ENCODE data around the gene WDR73.

DNA sequence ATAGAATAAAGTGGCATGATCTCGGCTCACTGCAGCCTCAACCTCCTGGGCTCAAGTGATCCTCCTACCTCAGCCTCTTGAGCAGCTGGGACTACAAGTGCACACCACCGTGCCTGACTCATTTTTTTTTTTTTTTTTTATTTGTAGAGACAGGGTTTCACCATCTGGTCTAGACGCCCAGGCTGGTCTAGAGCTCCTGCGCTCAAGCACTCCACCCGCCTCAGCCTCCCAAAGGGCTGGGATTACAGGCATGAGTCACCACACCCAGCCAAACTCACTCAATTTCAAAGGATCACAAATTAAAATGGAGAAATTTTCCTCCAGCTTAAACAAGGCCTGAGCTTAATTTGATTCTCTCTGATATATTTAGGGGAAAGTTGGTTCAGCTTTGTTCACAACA, 31.2 kb upstream of the WDR73 start:
- TF ChIP-seq, protein P1, sequence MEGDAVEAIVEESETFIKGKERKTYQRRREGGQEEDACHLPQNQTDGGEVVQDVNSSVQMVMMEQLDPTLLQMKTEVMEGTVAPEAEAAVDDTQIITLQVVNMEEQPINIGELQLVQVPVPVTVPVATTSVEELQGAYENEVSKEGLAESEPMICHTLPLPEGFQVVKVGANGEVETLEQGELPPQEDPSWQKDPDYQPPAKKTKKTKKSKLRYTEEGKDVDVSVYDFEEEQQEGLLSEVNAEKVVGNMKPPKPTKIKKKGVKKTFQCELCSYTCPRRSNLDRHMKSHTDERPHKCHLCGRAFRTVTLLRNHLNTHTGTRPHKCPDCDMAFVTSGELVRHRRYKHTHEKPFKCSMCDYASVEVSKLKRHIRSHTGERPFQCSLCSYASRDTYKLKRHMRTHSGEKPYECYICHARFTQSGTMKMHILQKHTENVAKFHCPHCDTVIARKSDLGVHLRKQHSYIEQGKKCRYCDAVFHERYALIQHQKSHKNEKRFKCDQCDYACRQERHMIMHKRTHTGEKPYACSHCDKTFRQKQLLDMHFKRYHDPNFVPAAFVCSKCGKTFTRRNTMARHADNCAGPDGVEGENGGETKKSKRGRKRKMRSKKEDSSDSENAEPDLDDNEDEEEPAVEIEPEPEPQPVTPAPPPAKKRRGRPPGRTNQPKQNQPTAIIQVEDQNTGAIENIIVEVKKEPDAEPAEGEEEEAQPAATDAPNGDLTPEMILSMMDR (IDR thresholded peaks at IDR 0.05 in 2 of 3, conservative IDR thresholded peaks at IDR 0.05 in 1 of 3; ENCODE audit: insufficient read depth in 2 of 3, low read depth in 1 of 3, low read length in 3 of 3): no peak
- TF ChIP-seq TCF7 (IDR thresholded peaks at IDR 0.05; ENCODE audit: borderline replicate concordance): no peak
- TF ChIP-seq, protein P2, sequence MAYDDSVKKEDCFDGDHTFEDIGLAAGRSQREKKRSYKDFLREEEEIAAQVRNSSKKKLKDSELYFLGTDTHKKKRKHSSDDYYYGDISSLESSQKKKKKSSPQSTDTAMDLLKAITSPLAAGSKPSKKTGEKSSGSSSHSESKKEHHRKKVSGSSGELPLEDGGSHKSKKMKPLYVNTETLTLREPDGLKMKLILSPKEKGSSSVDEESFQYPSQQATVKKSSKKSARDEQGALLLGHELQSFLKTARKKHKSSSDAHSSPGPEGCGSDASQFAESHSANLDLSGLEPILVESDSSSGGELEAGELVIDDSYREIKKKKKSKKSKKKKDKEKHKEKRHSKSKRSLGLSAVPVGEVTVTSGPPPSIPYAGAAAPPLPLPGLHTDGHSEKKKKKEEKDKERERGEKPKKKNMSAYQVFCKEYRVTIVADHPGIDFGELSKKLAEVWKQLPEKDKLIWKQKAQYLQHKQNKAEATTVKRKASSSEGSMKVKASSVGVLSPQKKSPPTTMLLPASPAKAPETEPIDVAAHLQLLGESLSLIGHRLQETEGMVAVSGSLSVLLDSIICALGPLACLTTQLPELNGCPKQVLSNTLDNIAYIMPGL (CRISPR knock-in tag; IDR thresholded peaks at IDR 0.05): no peak
- TF ChIP-seq, protein P3, sequence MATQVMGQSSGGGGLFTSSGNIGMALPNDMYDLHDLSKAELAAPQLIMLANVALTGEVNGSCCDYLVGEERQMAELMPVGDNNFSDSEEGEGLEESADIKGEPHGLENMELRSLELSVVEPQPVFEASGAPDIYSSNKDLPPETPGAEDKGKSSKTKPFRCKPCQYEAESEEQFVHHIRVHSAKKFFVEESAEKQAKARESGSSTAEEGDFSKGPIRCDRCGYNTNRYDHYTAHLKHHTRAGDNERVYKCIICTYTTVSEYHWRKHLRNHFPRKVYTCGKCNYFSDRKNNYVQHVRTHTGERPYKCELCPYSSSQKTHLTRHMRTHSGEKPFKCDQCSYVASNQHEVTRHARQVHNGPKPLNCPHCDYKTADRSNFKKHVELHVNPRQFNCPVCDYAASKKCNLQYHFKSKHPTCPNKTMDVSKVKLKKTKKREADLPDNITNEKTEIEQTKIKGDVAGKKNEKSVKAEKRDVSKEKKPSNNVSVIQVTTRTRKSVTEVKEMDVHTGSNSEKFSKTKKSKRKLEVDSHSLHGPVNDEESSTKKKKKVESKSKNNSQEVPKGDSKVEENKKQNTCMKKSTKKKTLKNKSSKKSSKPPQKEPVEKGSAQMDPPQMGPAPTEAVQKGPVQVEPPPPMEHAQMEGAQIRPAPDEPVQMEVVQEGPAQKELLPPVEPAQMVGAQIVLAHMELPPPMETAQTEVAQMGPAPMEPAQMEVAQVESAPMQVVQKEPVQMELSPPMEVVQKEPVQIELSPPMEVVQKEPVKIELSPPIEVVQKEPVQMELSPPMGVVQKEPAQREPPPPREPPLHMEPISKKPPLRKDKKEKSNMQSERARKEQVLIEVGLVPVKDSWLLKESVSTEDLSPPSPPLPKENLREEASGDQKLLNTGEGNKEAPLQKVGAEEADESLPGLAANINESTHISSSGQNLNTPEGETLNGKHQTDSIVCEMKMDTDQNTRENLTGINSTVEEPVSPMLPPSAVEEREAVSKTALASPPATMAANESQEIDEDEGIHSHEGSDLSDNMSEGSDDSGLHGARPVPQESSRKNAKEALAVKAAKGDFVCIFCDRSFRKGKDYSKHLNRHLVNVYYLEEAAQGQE (IDR thresholded peaks at IDR 0.05; ENCODE audit: borderline replicate concordance): no peak
- TF ChIP-seq, protein P3 (CRISPR knock-in tag; IDR thresholded peaks at IDR 0.05; ENCODE audit: low read depth): no peak
- no peak for TF ChIP-seq EP300 (IDR thresholded peaks at IDR 0.05; ENCODE audit: low read length)
- TF ChIP-seq, protein P4, sequence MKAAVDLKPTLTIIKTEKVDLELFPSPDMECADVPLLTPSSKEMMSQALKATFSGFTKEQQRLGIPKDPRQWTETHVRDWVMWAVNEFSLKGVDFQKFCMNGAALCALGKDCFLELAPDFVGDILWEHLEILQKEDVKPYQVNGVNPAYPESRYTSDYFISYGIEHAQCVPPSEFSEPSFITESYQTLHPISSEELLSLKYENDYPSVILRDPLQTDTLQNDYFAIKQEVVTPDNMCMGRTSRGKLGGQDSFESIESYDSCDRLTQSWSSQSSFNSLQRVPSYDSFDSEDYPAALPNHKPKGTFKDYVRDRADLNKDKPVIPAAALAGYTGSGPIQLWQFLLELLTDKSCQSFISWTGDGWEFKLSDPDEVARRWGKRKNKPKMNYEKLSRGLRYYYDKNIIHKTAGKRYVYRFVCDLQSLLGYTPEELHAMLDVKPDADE (conservative IDR thresholded peaks at IDR 0.05; ENCODE audit: control insufficient read depth, low read depth, low read length): no peak
- no peak for TF ChIP-seq FOXK1 (CRISPR knock-in tag; IDR thresholded peaks at IDR 0.05; ENCODE audit: borderline replicate concordance)
- no peak for TF ChIP-seq ZNF764 (CRISPR knock-in tag; IDR thresholded peaks at IDR 0.05; ENCODE audit: low read depth)
